H1 (cell line): ENCODE results near the gene INO80C.

Source experiments
- CBX8 ChIP-seq: fragments of 300-800, 300-1000 bp; sonication (generic); IDR thresholded peaks from 2 replicates; pipeline ENCODE4 v1.7.1; 2016; ENCODE audit warnings: low read depth, low read length, borderline replicate concordance
- FOSL1 ChIP-seq: IDR thresholded peaks from 2 replicates; pipeline ENCODE4 v1.6.1; 2011; ENCODE audit warnings: mild to moderate bottlenecking, low read depth, low read length, moderate library complexity; ENCODE audit not compliant: insufficient read depth
- RAD21 ChIP-seq, 2 experiments: IDR thresholded peaks in 1 of 2; conservative IDR thresholded peaks in 1 of 2; 2 replicates each; pipeline ENCODE4 v1.6.1; 2011; ENCODE audit warnings: low read depth in 2 of 2, low read length in 2 of 2, improper control_type of control experiment in 1 of 2, inconsistent platforms in 1 of 2, mild to moderate bottlenecking in 1 of 2, moderate library complexity in 1 of 2
- TF ChIP-seq, protein P1 (sequence below), 3 experiments: IDR thresholded peaks; 1 replicate in 2 of 3; 2 replicates in 1 of 3; pipeline versions ENCODE4 v1.5.1 to v1.6.1; 2011; ENCODE audit warnings: low read length in 3 of 3, mild to moderate bottlenecking in 3 of 3, inconsistent platforms in 2 of 3, low read depth in 1 of 3, moderate library complexity in 1 of 3; ENCODE audit not compliant: insufficient read depth in 1 of 3; ENCODE audit errors: control extremely low read depth in 1 of 3
- TF ChIP-seq, protein P2 (sequence below): IDR thresholded peaks from 2 replicates; pipeline ENCODE4 v1.6.1; 2012; ENCODE audit warnings: inconsistent platforms

DNA sequence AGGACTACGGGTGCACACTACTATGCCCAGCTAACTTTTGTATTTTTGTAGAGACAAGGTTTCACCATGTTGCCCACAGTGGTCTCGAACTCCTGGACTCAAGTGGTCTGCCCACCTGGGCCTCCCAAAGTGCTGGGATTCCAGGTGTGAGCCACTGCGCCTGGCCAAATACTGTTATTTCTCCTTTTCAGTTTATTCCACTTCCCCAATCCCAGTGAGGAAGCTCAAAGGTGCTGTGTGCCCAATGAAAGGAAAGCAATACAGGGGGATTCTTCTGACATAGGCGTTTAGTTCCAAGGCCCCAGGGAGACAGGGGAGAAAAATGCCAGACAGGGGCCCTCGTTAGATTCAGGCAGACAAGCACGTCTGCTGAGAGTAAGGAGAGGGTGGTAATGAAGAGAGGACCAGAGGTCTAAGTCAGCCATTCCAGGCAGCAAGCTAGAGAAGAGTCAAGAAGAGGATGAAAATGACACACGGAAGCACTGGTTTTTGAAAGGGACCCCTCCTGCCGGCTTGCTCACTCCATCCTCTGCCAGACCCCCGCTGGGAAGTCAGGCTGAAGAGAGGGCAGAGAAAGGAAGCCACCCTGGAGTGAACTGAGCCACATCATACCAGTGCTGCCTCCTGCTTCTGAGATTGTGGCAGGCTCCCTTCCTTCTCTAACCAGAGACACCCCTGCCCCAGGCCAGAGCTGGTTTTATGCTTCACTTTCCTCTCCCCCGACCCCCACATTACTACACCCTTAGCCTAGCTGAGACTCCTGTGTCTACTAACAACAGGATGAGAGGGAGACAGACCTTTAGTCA is 6.7 kb downstream of the INO80C start:
- no peak for TF ChIP-seq CBX8
- no peak for TF ChIP-seq RAD21 (IDR thresholded peaks at IDR 0.05 in 1 of 2, conservative IDR thresholded peaks at IDR 0.05 in 1 of 2; ENCODE audit: low read depth in 2 of 2, low read length in 2 of 2)
- TF ChIP-seq, protein P1, sequence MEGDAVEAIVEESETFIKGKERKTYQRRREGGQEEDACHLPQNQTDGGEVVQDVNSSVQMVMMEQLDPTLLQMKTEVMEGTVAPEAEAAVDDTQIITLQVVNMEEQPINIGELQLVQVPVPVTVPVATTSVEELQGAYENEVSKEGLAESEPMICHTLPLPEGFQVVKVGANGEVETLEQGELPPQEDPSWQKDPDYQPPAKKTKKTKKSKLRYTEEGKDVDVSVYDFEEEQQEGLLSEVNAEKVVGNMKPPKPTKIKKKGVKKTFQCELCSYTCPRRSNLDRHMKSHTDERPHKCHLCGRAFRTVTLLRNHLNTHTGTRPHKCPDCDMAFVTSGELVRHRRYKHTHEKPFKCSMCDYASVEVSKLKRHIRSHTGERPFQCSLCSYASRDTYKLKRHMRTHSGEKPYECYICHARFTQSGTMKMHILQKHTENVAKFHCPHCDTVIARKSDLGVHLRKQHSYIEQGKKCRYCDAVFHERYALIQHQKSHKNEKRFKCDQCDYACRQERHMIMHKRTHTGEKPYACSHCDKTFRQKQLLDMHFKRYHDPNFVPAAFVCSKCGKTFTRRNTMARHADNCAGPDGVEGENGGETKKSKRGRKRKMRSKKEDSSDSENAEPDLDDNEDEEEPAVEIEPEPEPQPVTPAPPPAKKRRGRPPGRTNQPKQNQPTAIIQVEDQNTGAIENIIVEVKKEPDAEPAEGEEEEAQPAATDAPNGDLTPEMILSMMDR (IDR thresholded peaks at IDR 0.05; ENCODE audit: control extremely low read depth in 1 of 3, insufficient read depth in 1 of 3, low read depth in 1 of 3, low read length in 3 of 3): no peak
- TF ChIP-seq FOSL1: no peak
- TF ChIP-seq, protein P2, sequence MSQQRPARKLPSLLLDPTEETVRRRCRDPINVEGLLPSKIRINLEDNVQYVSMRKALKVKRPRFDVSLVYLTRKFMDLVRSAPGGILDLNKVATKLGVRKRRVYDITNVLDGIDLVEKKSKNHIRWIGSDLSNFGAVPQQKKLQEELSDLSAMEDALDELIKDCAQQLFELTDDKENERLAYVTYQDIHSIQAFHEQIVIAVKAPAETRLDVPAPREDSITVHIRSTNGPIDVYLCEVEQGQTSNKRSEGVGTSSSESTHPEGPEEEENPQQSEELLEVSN: no peak
